ENCODE results near the gene UNCX.

UNCX gene

GRCh38 chr7:1268076-1268815 lies 35.6 kb downstream of the UNCX start:
- Histone ChIP-seq H3K27me3 (ENCODE audit: insufficient read depth, low read length, poor library complexity, severe bottlenecking) (no peaks in the 10 kb centered on the region), H3K9me3 (ENCODE audit: insufficient read depth, low read depth, low read length) (peaks cover 3% of the 10 kb centered on the region; the same call in 1 of the 2 replicates)

GRCh38 chr7:1268866-1269265 lies 36.2 kb downstream of the UNCX start:
- no peaks in the 10 kb centered on the region for H3K36me3 ChIP-seq (ENCODE audit: insufficient read depth, low read length)
- H3K27me3 ChIP-seq (ENCODE audit: insufficient read depth, low read length, poor library complexity, severe bottlenecking): no peaks in the 10 kb centered on the region
- no peak overlapping the region for H3K4me2 ChIP-seq (ENCODE audit: low read depth, low read length, poor library complexity, severe bottlenecking)
- no peak overlapping the region for H2AFZ ChIP-seq (ENCODE audit: low read length)
- H3K9me3 ChIP-seq (ENCODE audit: insufficient read depth, low read depth, low read length): peaks cover 3% of the 10 kb centered on the region; the same call in 1 of the 2 replicates
- no peak overlapping the region for H3K9ac ChIP-seq (ENCODE audit: low read depth, low read length, poor library complexity, severe bottlenecking)
- no peak overlapping the region for H3K4me3 ChIP-seq (ENCODE audit: low read length, poor library complexity, severe bottlenecking)
- H3K9me2 ChIP-seq (replicated peaks; ENCODE audit: low read depth, low read length): no peaks in the 10 kb centered on the region
- no peaks in the 10 kb centered on the region for H4K20me1 ChIP-seq (ENCODE audit: insufficient read depth, low read length, poor library complexity, severe bottlenecking)
- no peaks in the 10 kb centered on the region for H3K79me2 ChIP-seq (ENCODE audit: insufficient read depth, low read length)
- TF ChIP-seq CTCF (conservative IDR thresholded peaks at IDR 0.05; ENCODE audit: low read length) (no peak), EZH2phosphoT487 (IDR thresholded peaks at IDR 0.05; ENCODE audit: borderline replicate concordance) (no peak)
- H3F3A ChIP-seq (ENCODE audit: low read depth): no peaks in the 10 kb centered on the region
- H3K4me1 ChIP-seq (ENCODE audit: insufficient read depth, low read length, poor library complexity, severe bottlenecking): no peaks in the 10 kb centered on the region

More at GRCh38 chr7:1268076-1268815, 35.6 kb downstream of the UNCX start:
- Histone ChIP-seq H3K79me2 (ENCODE audit: insufficient read depth, low read length) (no peaks in the 10 kb centered on the region), H3K4me3 (ENCODE audit: low read length, poor library complexity, severe bottlenecking) (no peak overlapping the region), H2AFZ (ENCODE audit: low read length) (no peak overlapping the region), H3K4me2 (ENCODE audit: low read depth, low read length, poor library complexity, severe bottlenecking) (no peak overlapping the region), H3F3A (ENCODE audit: low read depth) (no peaks in the 10 kb centered on the region), H3K9ac (ENCODE audit: low read depth, low read length, poor library complexity, severe bottlenecking) (no peak overlapping the region), H3K9me2 (replicated peaks; ENCODE audit: low read depth, low read length) (no peaks in the 10 kb centered on the region), H3K36me3 (ENCODE audit: insufficient read depth, low read length) (no peaks in the 10 kb centered on the region), H3K4me1 (ENCODE audit: insufficient read depth, low read length, poor library complexity, severe bottlenecking) (no peaks in the 10 kb centered on the region), H4K20me1 (ENCODE audit: insufficient read depth, low read length, poor library complexity, severe bottlenecking) (no peaks in the 10 kb centered on the region)
- no peak for TF ChIP-seq CTCF (conservative IDR thresholded peaks at IDR 0.05; ENCODE audit: low read length)
- TF ChIP-seq EZH2phosphoT487 (IDR thresholded peaks at IDR 0.05; ENCODE audit: borderline replicate concordance): no peak

- TF ChIP-seq EZH2phosphoT487 (IDR thresholded peaks at IDR 0.05; ENCODE audit: borderline replicate concordance): no peak
- no peak for TF ChIP-seq CTCF (conservative IDR thresholded peaks at IDR 0.05; ENCODE audit: low read length)
- Histone ChIP-seq H3K9ac (ENCODE audit: low read depth, low read length, poor library complexity, severe bottlenecking) (no peak overlapping the region), H3K4me3 (ENCODE audit: low read length, poor library complexity, severe bottlenecking) (no peak overlapping the region), H3K36me3 (ENCODE audit: insufficient read depth, low read length) (no peaks in the 10 kb centered on the region), H4K20me1 (ENCODE audit: insufficient read depth, low read length, poor library complexity, severe bottlenecking) (no peaks in the 10 kb centered on the region), H3K27me3 (ENCODE audit: insufficient read depth, low read length, poor library complexity, severe bottlenecking) (no peaks in the 10 kb centered on the region), H3F3A (ENCODE audit: low read depth) (no peaks in the 10 kb centered on the region), H2AFZ (ENCODE audit: low read length) (no peak overlapping the region), H3K9me3 (ENCODE audit: insufficient read depth, low read depth, low read length) (peaks cover 3% of the 10 kb centered on the region; the same call in 1 of the 2 replicates), H3K9me2 (replicated peaks; ENCODE audit: low read depth, low read length) (no peaks in the 10 kb centered on the region), H3K79me2 (ENCODE audit: insufficient read depth, low read length) (no peaks in the 10 kb centered on the region), H3K4me1 (ENCODE audit: insufficient read depth, low read length, poor library complexity, severe bottlenecking) (no peaks in the 10 kb centered on the region), H3K4me2 (ENCODE audit: low read depth, low read length, poor library complexity, severe bottlenecking) (no peak overlapping the region)
Observed at GRCh38 chr7:1269336-1269890, 36.7 kb downstream of the UNCX start.
